HepG2 (cell line): Measurements from ENCODE around the gene CRADD. TPM values are rescaled to one million over a fixed set of nuclear protein-coding genes. Genes with fewer than 3 reads are reported as not detected.

ENCODE experiments used
- BCL6 ChIP-seq: IDR thresholded peaks from 2 replicates; pipeline ENCODE4 v1.6.1; 2016; ENCODE audit warnings: missing genetic modification reagents, missing compliant biosample characterization
- CENPT ChIP-seq: sonication (generic); formaldehyde crosslinking; IDR thresholded peaks from 2 replicates; pipeline ENCODE4 v1.8.0; 2022; ENCODE audit warnings: low read depth, mild to moderate bottlenecking, moderate library complexity, missing genetic modification reagents
- EZH2 ChIP-seq: conservative IDR thresholded peaks from 2 replicates; pipeline ENCODE4 v1.6.1; 2012; ENCODE audit warnings: mild to moderate bottlenecking, low read depth, low read length, moderate library complexity
- RFX1 ChIP-seq: fragments of 450-650 bp; IDR thresholded peaks from 2 replicates; pipeline ENCODE4 v1.6.1; 2017
- ZFP82 ChIP-seq: sonication (generic); formaldehyde crosslinking; IDR thresholded peaks from 2 replicates; pipeline ENCODE4 v1.5.1; 2020; ENCODE audit warnings: mild to moderate bottlenecking, missing genetic modification reagents, borderline replicate concordance
- ZFP90 ChIP-seq: sonication (generic); formaldehyde crosslinking; IDR thresholded peaks from 2 replicates; pipeline ENCODE4 v1.8.0; 2022; ENCODE audit warnings: missing genetic modification reagents, mild to moderate bottlenecking, inconsistent platforms, borderline replicate concordance
- ZNF263 ChIP-seq: sonication (generic); formaldehyde crosslinking; IDR thresholded peaks from 2 replicates; pipeline ENCODE4 v1.4.0; 2020; ENCODE audit warnings: missing genetic modification reagents
- ZNF460 ChIP-seq: sonication (generic); formaldehyde crosslinking; IDR thresholded peaks from 2 replicates; pipeline ENCODE4 v1.5.1; 2020; ENCODE audit warnings: missing genetic modification reagents, mild to moderate bottlenecking, borderline replicate concordance
- ZNF574 ChIP-seq: sonication (generic); formaldehyde crosslinking; IDR thresholded peaks from 2 replicates; pipeline ENCODE4 v1.4.0; 2020; ENCODE audit warnings: missing genetic modification reagents
- ZNF7 ChIP-seq: IDR thresholded peaks from 2 replicates; pipeline ENCODE4 v1.6.1; 2016; ENCODE audit warnings: missing biosample characterization, missing genetic modification reagents
- ZNF737 ChIP-seq: sonication (generic); formaldehyde crosslinking; IDR thresholded peaks from 2 replicates; pipeline ENCODE4 v1.5.0; 2020; ENCODE audit warnings: missing genetic modification reagents, mild to moderate bottlenecking, borderline replicate concordance
- ZNF776 ChIP-seq: sonication (generic); formaldehyde crosslinking; IDR thresholded peaks from 2 replicates; pipeline ENCODE4 v1.4.0; 2020; ENCODE audit warnings: mild to moderate bottlenecking, missing genetic modification reagents
- polyA plus RNA-seq, 8 experiments: library from polyadenylated mRNA; depleted of rRNA in 3 of 8; stranded (reverse) in 7 of 8; unstranded in 1 of 8; fragments of >200 nt; fragmentation: Illumina TruSeq in 4 of 8; extraction: Trizol in 4 of 8; gene quantifications; 2 replicates each; pipeline versions ENCODE4 v1.2.1 to v1.2.3, GENCODE V29; 2011 to 2016; ENCODE audit warnings: low read depth in 4 of 8, missing spikeins in 1 of 8, mixed read lengths in 1 of 8; ENCODE audit not compliant: insufficient read depth in 1 of 8
- total RNA-seq, 5 experiments: library from RNA; depleted of rRNA; stranded (reverse); fragments of >200 nt; fragmentation: Illumina TruSeq; extraction: Trizol; gene quantifications; 2 replicates each; pipeline ENCODE4 v1.2.3, GENCODE V29; 2016; ENCODE audit warnings: low read depth in 1 of 5
- TF ChIP-seq, protein P1 (sequence below): IDR thresholded peaks from 2 replicates; pipeline ENCODE4 v1.6.1; 2012; ENCODE audit warnings: low read depth, low read length, improper control_type of control experiment
- TF ChIP-seq, protein P2 (sequence below): sonication (generic); formaldehyde crosslinking; IDR thresholded peaks from 2 replicates; pipeline ENCODE4 v1.5.1; 2020; ENCODE audit warnings: mild to moderate bottlenecking, missing genetic modification reagents, borderline replicate concordance
- TF ChIP-seq, protein P3 (sequence below): sonication (generic); formaldehyde crosslinking; IDR thresholded peaks from 2 replicates; pipeline ENCODE4 v1.4.0; 2020; ENCODE audit warnings: missing genetic modification reagents
- TF ChIP-seq, protein P4 (sequence below): sonication (generic); formaldehyde crosslinking; IDR thresholded peaks from 2 replicates; pipeline ENCODE4 v1.8.1; 2023; ENCODE audit warnings: mild to moderate bottlenecking, inconsistent platforms, moderate library complexity, missing genetic modification reagents, borderline replicate concordance

CRADD gene
- total and polyA plus RNA-seq, 2 of the 13 experiments (the other 11 are each of a cell fraction or from before 2014, with no cell fraction given): 12.4 to 18.8 TPM

GRCh38 chr12:93663006-93663728 is 14.0 kb upstream of the CRADD start (continued):
- TF ChIP-seq BCL6 (CRISPR knock-in tag) (peak; percentile 93), ZFP90 (CRISPR knock-in tag) (no peak), ZNF574 (CRISPR knock-in tag) (peak; percentile 84), ZNF263 (no peak), CENPT (CRISPR knock-in tag) (no peak), EZH2 (no peak), RFX1 (no peak), ZNF460 (no peak; the same call in 1 of the 2 replicates), ZFP82 (CRISPR knock-in tag) (no peak), ZNF776 (CRISPR knock-in tag) (no peak), ZNF7 (no peak), ZNF737 (no peak)
- TF ChIP-seq, protein P1, sequence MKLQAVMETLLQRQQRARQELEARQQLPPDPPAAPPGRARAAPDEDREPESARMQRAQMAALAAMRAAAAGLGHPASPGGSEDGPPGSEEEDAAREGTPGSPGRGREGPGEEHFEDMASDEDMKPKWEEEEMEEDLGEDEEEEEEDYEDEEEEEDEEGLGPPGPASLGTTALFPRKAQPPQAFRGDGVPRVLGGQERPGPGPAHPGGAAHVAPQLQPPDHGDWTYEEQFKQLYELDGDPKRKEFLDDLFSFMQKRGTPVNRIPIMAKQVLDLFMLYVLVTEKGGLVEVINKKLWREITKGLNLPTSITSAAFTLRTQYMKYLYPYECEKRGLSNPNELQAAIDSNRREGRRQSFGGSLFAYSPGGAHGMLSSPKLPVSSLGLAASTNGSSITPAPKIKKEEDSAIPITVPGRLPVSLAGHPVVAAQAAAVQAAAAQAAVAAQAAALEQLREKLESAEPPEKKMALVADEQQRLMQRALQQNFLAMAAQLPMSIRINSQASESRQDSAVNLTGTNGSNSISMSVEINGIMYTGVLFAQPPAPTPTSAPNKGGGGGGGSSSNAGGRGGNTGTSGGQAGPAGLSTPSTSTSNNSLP: no peak
- TF ChIP-seq, protein P2, sequence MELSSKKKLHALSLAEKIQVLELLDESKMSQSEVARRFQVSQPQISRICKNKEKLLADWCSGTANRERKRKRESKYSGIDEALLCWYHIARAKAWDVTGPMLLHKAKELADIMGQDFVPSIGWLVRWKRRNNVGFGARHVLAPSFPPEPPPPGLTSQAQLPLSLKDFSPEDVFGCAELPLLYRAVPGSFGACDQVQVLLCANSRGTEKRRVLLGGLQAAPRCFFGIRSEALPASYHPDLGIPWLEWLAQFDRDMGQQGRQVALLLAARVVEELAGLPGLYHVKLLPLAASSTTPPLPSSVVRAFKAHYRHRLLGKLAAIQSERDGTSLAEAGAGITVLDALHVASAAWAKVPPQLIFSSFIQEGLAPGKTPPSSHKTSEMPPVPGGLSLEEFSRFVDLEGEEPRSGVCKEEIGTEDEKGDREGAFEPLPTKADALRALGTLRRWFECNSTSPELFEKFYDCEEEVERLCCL (CRISPR knock-in tag): no peak
- TF ChIP-seq, protein P3, sequence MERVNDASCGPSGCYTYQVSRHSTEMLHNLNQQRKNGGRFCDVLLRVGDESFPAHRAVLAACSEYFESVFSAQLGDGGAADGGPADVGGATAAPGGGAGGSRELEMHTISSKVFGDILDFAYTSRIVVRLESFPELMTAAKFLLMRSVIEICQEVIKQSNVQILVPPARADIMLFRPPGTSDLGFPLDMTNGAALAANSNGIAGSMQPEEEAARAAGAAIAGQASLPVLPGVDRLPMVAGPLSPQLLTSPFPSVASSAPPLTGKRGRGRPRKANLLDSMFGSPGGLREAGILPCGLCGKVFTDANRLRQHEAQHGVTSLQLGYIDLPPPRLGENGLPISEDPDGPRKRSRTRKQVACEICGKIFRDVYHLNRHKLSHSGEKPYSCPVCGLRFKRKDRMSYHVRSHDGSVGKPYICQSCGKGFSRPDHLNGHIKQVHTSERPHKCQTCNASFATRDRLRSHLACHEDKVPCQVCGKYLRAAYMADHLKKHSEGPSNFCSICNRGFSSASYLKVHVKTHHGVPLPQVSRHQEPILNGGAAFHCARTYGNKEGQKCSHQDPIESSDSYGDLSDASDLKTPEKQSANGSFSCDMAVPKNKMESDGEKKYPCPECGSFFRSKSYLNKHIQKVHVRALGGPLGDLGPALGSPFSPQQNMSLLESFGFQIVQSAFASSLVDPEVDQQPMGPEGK (CRISPR knock-in tag): peak; percentile 74
- TF ChIP-seq, protein P4, sequence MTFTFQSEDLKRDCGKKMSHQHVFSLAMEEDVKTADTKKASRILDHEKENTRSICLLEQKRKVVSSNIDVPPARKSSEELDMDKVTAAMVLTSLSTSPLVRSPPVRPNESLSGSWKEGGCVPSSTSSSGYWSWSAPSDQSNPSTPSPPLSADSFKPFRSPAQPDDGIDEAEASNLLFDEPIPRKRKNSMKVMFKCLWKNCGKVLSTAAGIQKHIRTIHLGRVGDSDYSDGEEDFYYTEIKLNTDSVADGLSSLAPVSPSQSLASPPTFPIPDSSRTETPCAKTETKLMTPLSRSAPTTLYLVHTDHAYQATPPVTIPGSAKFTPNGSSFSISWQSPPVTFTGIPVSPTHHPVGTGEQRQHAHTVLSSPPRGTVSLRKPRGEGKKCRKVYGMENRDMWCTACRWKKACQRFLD (CRISPR knock-in tag): no peak
